ENCODE results near the gene CALCOCO1. TPM values are rescaled to one million over a fixed set of nuclear protein-coding genes. Genes with fewer than 3 reads are reported as not detected.

CALCOCO1 gene
- total and polyA plus RNA-seq, 9 of the 15 experiments (the other 6 are each of a cell fraction or from before 2014, with no cell fraction given), result 1.9 to 31.8 (median 11.0) TPM

DNA sequence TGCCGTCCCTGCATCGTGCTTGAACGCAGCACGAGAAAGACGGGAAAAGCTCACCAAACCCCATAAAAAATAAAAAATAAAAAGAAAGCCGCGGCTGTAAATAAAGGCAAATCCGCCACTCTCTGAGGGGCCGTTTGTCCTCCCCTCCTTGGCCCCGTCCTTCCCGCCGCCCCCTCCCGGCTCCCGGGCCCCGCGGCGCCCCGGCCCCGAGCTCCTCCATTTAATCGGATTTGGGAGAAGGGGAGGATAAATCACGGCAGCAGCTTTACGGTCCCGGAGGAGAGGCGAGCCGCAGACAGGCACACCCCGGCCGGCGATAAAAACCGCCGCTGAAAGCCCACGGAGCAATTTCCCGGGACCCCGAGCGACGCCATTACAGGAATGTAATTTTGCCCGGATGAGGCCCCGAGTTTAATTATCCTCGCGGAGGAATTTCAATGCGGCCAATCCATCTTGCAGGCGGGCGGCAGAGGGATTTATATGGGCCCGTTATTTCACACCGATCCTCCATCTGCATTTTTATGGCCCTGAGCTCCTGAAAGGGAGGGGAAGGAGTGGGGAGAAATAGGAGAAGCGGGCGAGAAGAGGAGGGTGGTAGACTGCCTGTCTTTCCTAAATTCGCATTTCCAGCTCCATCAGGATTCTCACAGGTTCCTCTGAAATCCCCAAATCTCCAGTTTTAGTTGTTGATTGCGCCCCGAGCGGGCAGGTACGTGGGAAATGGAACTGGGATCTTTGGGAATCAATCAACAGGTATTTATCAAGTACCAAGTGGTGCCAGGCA is 50.0 kb downstream of the CALCOCO1 start:
- peaks cover 8 to 9% of the 10 kb centered on the region in 2 experiments; a peak in 3 of 5 replicates for H3K4me1 ChIP-seq (replicated peaks in 1 of 2; ENCODE audit: control insufficient read depth in 2 of 2, insufficient read depth in 2 of 2, low read length in 2 of 2)
- peaks cover 33% of the 10 kb centered on the region for H3K79me2 ChIP-seq (ENCODE audit: control insufficient read depth, insufficient read depth, low read length)
- ATAC-seq, result no peak
- H3K9me3 ChIP-seq (replicated peaks; ENCODE audit: control insufficient read depth, insufficient read depth, low read depth, low read length), result no peaks in the 10 kb centered on the region
- 87% methylated on average over 37 of the region's 51 CpGs for WGBS (ENCODE audit: insufficient coverage, low coverage, missing lambda C conversion rate)
- BruUV-seq (replicated peaks), result no TSS peak
- in situ Hi-C loops (cut with MboI), result loop anchor here (5.0 kb wide), 1 partner anchor 135 kb away; no protein-coding TSS in a partner anchor
- ChIA-PET CTCF (ENCODE audit: low intra/inter-chr PET ratio) (interaction anchor here (1.8 to 4.4 kb wide), 2 partner anchors 78 to 133 kb away, joined by 14 to 59 read pairs; no protein-coding TSS in a partner anchor), POLR2A (interaction anchor here (0.7 to 2.8 kb wide), 10 partner anchors 8 to 135 kb away, joined by 3 to 14 read pairs (median 3); no protein-coding TSS in a partner anchor)
- peaks cover 27% of the 10 kb centered on the region for H3K36me3 ChIP-seq (ENCODE audit: control insufficient read depth, insufficient read depth, low read length)
- no peak for FAIRE-seq
- intact Hi-C loops (cut with micrococcal nuclease), result loop anchor here (2.0 kb wide), 1 partner anchor 50 kb away; the partner anchor contains the start of gene ATF7
- 0 out of 2 replicates have a peak overlapping the region, but pooled peaks have one; percentile 94 for H2AFZ ChIP-seq (ENCODE audit: low read depth, low read length)
- no peak for DNase-seq (ENCODE audit: extremely low read depth in 1 of 4, low spot score in 3 of 4)
- no peaks in the 10 kb centered on the region for H4K20me1 ChIP-seq (replicated peaks; ENCODE audit: control insufficient read depth, insufficient read depth, low read length)
- H3K4me3 ChIP-seq, result no peak overlapping the region
- H3K4me2 ChIP-seq (ENCODE audit: insufficient read depth, low read length), result no peak overlapping the region
- no peak for TF ChIP-seq ZNF583 (CRISPR knock-in tag; IDR thresholded peaks at IDR 0.05)
- TF ChIP-seq BRD9 (IDR thresholded peaks at IDR 0.05; ENCODE audit: low read depth, partially characterized antibody), result no peak
- TF ChIP-seq ZNF449 (CRISPR knock-in tag; IDR thresholded peaks at IDR 0.05), result no peak
- TF ChIP-seq CAMTA2 (CRISPR knock-in tag; conservative IDR thresholded peaks at IDR 0.05), result no peak
- TF ChIP-seq, protein P1, sequence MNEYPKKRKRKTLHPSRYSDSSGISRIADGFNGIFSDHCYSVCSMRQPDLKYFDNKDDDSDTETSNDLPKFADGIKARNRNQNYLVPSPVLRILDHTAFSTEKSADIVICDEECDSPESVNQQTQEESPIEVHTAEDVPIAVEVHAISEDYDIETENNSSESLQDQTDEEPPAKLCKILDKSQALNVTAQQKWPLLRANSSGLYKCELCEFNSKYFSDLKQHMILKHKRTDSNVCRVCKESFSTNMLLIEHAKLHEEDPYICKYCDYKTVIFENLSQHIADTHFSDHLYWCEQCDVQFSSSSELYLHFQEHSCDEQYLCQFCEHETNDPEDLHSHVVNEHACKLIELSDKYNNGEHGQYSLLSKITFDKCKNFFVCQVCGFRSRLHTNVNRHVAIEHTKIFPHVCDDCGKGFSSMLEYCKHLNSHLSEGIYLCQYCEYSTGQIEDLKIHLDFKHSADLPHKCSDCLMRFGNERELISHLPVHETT (CRISPR knock-in tag; conservative IDR thresholded peaks at IDR 0.05 in 1 of 2, IDR thresholded peaks at IDR 0.05 in 1 of 2), result no peak
- no peak for TF ChIP-seq KDM1A (IDR thresholded peaks at IDR 0.05)
- no peak for TF ChIP-seq FOXK2 (conservative IDR thresholded peaks at IDR 0.05 in 1 of 2, IDR thresholded peaks at IDR 0.05 in 1 of 2; ENCODE audit: low read depth in 2 of 2)
- no peak for TF ChIP-seq YBX1 (IDR thresholded peaks at IDR 0.05)
- TF ChIP-seq HDAC6 (IDR thresholded peaks at IDR 0.05; ENCODE audit: low read depth, low read length), result no peak
- no peak for TF ChIP-seq ZNF384 (IDR thresholded peaks at IDR 0.05; ENCODE audit: low read depth, low read length)
- no peak for TF ChIP-seq MITF (IDR thresholded peaks at IDR 0.05)
- no peak overlapping the region for H3K27ac ChIP-seq (ENCODE audit: extremely low read depth, low read depth, low read length)
- no peaks in the 10 kb centered on the region for H3K9me1 ChIP-seq (ENCODE audit: control insufficient read depth, insufficient read depth, low read length)
- no peak overlapping the region; a peak in 1 of 4 replicates for H3K9ac ChIP-seq (ENCODE audit: insufficient read depth in 1 of 2, low read depth in 2 of 2, low read length in 2 of 2)
- peaks cover 0 to 4% of the 10 kb centered on the region in 2 experiments; a peak in 2 of 5 replicates for H3K27me3 ChIP-seq (ENCODE audit: control insufficient read depth in 2 of 2, insufficient read depth in 2 of 2, low read length in 2 of 2)
